GM21447 (cell line): ENCODE measurements around the gene RGS10.
"Not testable (repeated sequence)": the region's sequence is repeated elsewhere in the genome, so short reads cannot be mapped to it uniquely, and the experiment has no call there.

Experiments
- ATAC-seq: cut with Tn5 transposase; IDR thresholded peaks from one replicate; pipeline ENCODE4 v1.9.1; 2021; ENCODE audit not compliant: unreplicated experiment

The RGS10 gene

DNA sequence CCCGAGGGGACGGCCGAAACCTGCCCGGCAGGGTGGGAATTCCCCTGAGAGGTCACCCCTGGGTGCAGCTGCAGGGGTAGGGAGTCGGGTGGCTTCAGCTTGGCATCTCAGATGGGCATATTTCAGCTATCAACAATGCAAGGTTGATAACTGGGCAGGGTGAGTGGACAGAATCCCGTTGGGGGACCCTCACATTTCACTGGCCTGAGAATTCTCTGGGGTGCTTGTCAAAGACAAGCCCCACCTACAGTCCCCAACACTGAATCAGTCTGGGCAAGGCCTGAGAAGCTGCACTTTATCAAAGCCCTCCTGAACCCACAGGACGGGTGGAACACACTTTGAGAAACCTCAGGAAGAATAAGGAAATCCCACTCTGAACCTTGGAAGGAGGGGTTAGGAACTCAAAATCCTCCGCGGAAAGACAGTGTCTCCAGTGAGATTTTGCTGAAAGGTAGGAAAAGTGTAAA, 3.1 kb downstream of the RGS10 start:
- no peak for ATAC-seq

DNA sequence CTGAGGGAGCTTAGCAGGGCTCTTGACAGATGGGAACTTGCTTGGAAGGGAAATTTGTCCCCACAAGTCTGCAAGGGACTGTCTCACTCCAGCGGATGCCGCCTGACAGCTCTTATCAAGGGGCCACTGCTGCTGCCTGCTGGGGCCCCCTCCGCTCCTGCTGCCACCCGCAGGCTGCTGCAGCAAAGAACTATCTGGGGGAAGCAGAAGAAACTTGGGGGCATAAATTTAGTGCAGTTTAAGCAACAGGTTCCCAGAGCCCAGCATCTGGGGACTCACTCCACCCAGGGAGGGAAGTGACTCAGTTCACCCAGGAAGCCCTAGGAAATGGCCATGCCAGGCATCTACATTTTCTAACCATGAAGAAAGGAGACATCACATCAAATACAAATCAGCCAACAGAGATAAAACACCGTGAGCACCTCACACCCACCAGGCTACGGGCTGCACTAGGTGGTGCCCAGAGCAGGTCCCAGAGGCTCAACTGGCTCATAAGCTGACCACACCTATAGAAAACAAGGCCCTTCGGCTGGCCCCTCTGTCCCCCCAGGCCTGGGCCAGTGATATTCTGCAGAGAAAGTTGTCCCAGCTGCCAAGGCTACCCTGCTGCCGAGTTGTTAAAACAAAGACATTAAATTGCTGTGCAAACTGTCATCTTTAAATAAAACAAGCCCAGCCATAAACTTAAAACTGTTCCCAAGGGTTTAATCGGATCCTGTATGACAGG, 3.7 kb downstream of the RGS10 start:
- no peak for ATAC-seq

DNA sequence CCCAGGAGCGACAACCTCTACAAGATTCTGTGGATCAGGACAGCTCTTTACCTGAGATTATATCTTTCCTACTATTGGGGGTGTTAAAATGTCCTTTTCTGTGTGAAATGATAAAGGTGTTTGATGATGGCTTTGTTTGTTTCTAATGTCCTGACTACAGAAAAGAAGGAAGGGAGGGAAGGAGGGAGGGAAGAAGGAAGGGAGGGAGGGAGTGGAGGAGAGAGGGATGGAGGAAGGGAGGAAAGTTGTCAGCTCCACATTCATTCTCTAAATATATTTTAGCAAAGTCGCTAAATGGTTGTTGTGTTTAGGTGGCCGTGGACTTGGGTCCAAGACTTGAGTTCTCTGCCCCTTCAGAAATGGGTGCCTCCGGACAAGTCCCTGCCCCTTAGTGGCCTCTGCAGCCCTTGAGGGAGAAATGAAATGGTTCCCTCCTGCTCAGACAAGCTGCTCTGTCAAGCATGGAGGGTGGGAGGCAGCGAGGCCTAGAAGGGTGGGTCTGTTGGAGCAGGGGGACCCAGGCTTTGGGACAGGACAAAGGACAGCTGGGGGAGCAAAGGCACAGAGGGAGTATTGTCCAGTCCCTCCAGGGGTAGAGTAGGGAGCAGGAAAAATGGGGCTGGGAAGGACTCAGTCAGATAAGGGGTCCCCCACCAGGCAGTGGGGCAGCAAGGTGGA, 4.4 kb downstream of the RGS10 start:
- no peak for ATAC-seq

DNA sequence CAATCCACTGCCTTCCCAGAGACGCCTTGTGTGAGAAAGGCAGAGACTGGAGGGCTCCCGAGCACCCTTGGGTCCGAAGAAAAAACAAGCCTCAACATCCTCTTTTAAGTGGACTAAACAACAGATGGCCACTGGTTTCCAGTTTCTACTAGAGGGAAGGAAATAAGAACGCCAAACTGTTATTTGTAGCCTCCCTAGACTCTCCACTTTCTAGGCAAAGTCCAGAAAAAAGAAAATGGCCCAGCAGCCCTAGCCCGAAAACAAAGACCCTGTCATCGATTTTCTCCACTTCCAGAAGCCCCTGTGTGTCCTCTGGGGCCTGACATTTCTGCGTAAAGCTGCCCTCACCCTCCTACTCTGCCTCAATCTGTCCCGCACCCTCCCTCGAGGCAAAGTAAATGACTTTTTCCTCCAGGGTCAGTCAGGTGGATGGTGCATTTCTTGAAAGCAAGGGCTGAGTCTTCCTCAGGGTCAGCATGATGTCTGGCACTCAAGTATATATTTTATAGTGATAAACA, 6.0 kb downstream of the RGS10 start:
- no peak for ATAC-seq

DNA sequence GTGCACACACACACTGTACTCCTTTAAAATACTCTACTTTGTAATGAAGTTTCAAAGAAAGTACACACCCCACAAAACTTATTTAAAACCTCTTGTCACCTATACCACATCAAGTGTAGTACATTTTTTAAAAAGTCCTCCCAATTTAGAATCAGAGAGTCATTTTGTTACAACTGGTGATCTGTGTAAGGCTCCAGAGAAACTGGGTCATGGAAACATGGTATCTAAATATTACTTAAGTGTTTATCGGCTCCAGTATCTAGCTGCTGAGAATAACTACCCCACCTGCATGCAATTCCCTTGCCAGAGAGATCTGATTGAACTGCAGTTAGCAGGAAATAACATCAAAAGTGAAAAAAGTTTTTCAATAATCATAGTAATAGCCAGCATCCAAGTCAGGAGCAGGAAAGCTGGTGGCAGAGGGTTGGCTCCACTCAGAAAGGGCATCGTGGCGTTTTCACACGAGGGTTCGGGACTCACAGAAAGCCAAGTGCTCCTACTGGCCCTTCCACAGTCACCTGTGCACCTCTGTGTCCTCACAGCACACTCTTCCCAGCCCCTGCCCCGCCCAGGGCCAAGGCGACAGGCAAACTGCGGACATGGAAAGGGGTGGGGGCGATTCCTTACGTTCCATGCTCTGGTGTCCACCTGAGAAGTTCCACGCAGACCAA, 6.5 kb downstream of the RGS10 start:
- no peak for ATAC-seq

DNA sequence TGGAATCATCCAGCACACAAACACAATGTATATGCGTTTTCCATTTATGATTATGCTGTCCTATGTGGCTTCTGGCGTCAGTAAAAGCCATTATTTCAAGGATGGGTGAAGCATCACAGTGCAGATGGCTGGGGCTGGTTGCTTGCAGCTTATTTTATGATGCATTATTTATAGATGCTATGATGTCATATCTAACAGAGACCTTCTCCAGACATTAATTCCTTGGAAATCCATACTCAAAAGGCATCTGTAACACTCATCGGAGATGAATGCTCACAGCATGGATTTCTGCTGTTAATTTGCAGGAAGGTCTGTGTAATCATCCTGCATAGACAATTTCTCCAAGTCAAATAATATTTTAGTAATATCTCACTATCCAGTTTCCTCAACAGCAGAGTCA, 7.2 kb downstream of the RGS10 start:
- ATAC-seq = no peak

DNA sequence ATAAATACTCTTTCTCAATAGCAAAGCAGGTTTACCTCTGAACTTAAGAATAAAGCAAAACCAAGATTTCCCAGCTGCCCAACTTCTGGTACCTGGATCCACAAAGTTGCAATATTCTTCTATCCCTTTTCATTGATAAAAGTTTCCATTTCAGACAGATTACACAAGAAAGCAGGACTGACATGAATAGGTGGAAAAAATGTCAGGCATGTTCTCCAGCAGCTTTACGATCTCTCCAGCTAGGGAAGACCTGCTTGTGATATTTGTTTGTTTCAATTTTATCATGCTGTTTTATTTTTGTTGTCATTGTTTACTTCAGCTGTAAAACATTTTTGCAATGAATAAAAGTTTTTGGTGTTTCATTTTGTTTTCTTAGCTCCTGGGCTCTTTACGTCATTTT, 9.0 kb downstream of the RGS10 start:
- ATAC-seq = no peak

DNA sequence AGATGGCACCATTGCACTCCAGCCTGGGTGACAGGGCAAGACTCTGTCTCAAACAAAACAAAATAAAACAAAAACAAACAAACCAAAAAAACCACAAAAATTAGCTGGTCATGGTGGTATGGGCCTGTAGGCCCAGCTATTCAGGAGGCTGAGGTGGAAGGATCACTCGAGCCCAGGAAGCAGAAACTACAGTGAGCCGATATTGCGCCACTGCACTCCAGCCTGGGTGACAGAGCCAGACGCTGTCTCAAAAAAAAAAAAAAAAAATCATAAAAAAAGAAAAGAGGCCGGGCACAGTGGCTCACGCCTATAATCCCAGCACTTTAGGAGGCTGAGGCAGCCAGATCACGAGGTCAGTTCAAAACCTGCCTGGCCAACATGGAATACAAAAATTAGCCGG, 9.7 kb downstream of the RGS10 start:
- not testable (repeated sequence) for ATAC-seq

DNA sequence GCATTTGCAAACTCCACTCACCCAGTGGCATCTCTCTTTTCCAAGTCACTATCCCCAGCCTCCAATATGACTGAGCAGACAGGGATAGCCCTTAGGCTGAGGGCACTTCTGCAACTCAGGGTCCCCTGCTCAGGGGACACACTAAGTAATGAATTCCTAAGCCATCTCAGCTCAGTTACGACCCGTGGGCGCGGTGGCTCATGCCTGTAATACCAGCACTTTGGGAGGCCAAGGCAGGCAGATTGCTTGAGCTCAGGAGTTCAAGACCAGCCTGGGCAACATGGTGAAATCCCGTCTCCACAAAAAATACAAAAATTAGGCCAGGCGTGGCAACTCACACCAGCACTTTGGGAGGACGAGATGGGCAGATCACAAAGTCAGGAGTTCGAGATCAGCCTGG, 10.3 kb downstream of the RGS10 start:
- not testable (repeated sequence) for ATAC-seq

DNA sequence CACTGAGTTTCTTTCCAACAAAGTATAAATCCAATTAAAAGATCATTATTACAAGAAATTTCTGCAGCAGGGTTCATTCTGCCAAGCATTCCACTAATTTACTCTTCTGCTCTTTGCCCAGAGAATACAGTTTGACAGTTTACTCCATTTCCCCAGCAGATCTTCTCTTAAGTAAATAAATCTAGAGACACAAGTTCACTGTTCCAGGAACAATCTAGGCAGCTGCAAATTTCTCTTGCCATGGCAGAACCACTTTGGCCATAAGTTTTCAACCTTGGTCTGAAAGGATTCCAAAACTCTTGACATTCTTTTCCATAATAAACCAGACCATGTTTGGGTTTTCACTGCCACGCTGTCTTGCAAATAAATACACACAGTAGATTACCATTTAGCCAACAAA, 11.5 kb downstream of the RGS10 start:
- no peak for ATAC-seq

DNA sequence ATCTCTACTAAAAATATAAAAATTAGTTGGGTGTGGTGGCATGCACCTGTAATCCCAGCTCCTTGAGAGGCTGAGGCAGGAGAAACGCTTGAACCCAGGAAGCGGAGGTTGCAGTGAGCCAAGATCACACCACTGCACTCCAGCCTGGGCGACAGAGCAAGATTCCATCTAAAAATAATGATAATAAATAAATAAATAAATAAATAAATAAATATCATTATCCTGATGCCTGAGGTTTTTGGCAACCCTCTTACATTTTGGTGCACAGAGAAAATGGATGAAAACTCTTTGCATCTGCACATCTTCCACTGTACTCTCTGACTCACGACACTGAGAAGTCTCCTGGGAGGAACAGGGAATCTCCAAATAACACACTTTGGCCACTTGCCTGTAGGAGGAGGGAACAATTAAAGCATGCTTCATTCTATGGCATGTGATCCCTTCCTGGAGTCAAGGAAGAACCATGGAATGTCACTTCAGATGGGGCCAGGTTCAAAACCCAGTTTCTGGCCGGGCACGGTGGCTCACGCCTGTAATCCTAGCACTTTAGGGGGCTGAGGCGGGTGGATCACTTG, 13.8 kb downstream of the RGS10 start:
- not testable (repeated sequence) for ATAC-seq

DNA sequence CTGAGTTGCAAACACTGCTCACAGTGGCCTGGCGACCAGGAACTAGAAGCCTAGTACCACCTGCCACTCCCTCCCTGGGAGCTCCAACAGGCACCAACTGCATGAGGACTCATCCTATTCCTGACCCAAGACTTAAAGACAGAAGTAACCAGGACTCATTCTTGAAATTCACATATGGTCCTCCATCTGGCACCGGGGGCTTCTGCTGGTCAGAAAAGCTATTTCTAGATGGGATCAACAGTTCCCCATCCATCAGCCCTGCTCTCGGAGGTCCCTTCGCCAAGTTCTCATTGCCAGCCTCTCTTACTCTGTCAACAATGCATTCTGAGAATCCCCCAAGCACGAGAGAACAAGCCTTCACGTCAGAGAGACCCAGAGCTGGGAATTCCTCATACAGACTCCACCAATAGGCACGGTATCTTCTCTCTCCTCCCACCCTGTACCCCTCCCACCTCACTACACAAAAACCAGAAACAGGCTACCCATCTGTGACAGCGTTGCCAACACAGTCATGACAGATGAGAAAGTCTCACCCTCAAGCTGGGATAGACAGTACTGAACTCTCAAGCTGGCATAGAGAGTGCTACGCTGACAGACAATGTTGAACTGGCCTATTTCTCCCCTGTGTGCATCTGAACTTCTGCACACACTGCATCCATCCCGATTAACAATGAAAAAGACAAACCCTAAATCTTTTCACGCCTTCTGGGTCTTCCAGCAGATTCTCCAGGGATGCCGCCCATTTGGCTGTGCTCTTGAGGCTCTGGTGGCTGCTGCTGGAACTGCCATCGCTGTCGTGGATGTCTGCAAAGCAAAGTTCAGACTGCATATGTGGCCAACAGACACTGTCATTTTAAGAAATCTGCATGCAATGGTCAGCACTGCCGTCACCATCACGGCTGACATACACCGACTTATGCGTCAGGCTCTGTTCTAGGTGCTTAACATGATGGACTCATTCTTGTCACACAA, 15.6 kb downstream of the RGS10 start:
- no peak for ATAC-seq

DNA sequence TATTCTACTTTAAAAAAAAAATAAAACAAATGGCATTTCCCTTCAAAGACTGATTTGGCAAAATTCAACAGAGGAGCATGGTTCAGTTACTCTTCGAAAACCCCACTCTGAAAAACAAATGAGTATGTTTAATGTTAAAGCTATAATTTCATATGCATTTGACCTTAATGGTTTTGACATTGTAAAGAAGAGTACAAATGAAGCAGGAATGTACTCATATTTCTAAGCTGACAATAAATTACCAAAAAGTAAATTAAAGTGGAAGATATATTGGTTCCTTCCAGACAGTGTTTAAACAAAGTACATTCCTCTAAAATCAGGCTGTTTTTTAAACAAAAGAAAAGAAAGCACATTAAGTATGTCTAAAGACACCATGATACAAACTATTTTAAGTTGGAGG, 16.4 kb downstream of the RGS10 start:
- ATAC-seq = no peak

DNA sequence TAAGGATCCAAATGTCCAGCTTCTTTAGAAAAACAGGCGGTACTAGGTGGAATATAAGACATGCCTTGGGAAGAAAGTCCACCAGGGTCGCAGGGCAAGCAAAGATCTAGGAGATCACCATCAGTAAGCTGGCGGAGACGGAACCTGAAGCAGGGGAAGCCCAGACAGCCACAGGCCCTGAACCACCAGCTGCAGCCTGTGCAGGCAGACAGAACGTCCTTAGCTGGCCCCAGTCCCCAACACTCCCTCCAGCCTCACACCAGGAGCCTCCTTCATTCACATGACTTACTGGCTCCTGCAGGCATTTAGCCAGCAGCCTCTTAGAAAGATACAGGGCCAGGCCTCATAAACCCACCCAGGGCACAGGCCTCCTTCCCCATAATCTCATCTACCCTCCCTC, 17.4 kb downstream of the RGS10 start:
- no peak for ATAC-seq

DNA sequence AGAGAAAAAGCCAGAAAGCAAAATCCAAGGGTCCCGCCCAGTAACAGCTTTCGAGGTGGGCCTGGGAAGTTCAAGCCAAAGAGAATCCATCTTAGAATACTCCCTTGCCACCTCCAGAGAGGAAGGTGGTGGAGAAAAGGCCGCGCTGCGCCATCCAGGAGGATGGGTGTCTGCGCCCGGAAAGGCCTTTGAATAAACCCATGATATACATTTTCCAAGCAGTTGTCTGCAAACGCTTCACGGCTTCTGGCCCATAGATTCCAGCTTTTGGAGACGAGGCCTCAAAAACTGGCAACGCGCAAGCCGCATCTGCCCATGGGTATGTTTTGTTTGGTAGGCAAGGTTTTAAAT, 17.8 kb downstream of the RGS10 start:
- ATAC-seq = no peak

DNA sequence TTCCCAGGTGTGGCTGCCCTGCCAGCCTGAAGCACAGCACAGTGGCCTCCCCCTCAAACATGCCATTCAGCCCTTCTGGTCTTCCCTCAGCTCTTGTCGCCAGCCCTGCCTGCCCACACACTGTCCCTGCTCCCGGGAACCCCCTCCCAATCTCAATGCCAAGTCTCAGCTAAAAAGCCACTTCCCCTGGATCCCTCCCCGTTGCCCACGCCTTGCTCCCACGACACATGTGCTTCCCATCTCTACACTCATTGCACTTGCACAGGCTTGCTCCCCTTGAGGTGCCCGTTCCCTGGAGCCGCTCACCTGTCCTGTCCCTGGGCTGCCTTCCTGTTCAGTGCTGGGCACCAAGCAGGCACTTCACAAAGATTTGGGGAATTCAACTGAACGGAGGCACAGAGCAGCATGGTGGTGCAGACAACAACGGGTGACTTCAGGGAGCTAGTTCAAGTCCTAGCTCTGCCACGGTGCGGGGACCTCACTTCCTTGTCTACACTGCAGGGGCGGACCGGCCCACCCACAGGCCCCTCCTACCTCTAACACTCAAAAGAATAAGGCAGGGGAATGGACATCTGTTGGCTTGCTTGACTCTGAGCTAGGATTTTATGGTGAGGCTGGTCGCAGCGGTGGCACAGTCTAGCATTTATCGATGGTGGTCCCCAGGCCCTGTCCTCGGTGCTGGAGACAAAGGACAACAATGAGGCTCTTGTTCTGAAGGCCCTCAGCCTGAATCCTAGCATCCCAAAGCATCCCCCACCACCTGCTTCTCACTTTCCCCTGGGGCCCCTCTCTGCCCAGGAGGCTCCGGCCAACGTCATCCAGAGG, 18.4 kb downstream of the RGS10 start:
- no peak for ATAC-seq

DNA sequence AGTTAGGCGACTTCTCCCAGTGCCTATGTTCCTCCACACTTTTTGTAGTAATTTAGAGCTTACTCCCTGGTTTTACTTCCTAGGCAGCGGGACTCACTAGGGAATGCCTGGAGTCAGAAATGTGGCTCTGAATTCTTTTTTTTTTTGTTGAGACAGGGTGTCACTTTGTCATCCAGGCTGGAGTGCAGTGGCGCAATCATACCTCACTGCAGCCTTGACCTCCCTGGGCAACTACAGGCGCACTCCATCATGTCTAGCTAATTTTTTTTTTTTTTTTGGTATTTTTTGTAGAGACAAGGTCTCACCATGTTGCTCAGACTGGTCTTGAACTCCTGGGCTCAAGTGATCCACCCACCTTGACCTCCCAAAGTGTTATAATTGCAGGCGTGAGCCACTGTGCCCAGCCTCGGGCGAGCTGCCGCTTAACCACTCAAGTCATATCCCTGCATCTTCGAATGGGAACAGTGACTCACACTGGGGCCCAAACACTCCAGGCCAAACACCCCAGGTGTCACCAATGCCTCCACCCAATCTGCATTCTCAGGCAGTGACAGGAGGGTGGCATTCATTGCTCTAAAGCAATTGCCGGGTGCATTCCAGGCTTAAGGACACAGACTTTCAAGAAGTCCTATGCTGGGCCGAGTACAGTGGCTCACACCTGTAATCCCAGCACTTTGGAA, 19.6 kb downstream of the RGS10 start:
- no peak for ATAC-seq

DNA sequence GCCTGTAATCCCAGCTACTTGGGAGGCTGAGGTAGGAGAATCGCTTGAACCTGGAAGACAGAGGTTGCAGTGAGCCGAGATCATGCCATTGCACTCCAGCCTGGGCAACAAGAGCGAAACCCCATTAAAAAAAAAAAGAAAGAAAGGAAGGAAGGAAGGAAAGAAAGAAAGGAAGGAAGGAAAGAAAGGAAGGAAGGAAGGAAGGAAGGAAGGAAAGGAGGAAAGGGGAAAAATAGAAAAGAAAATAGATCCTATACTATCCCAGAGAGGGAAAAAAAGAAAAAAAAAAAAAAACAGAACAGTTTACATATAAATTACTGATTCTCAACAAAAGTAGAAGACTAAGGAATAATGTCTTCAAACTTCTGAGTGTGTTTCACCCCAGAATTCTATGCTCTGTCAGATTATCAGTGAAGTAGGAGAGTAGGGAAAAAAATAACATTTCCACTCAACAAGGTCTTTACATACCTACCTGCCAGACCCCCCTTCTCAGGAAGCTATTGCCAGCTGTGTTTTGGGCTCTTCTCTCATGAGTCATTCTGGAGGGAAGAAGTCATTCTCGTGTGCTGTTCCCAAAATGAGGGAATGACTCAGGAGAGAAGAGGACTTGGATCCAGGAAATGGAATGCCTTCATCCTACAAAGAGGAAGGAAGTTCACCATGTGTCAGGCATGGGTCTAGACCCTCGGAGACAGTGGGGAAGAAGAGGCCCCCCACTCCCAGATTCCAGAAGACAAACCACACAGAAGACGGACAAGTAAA, 20.9 kb downstream of the RGS10 start:
- no peak for ATAC-seq
